HG02938 (cell line): ENCODE data around the gene DUSP10.

Experiments
- ATAC-seq: cut with Tn5 transposase; IDR thresholded peaks from one replicate; pipeline ENCODE4 v1.9.1; 2021; ENCODE audit warnings: mild to moderate bottlenecking, moderate library complexity; ENCODE audit not compliant: unreplicated experiment

The DUSP10 gene

DNA sequence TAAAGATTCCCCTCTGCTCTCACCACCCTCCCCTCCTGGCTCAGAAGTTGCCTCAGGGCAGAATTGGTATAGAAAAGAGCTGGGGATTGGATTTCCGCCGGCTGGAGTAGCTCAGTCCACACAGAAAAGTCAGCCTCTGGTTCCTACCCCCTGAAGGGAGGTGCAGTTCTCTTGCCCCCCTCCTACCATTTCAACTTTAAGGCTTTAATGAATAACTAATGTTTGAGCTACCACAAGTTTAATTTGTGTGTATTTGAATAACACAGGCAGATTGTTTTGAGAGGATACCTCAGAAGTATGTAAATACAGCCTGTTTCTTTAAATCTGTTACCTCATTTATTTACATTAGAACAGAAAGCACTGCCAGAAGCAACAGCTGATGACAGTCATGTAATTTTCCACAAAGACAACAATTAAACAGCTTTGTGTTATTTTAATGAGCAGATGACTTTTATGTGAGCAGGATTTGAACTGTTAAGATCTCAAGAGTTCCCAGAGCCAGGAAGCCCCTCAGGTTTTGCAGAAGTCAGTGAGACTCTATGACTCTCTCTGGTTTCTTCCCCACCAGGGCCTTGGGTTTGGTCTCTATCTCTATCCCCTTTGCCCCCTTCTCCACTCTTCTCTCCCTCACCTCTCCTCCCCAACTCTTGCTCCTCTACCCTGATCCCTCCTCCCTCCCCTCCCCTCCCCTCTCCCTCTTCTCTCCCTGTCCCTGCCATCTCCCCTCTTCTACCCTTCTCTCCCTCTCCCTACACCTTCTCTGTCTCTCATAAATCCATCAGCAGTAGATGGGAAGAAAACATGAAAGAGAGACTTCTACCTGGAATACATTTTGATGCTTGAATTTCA, 26.3 kb downstream of the DUSP10 start:
- ATAC-seq = no peak

GRCh38 chr1:221714227-221715152, 27.4 kb downstream of the DUSP10 start:
- ATAC-seq = no peak

- peak; percentile 46 for ATAC-seq
Measured at GRCh38 chr1:221712776-221713431, 29.0 kb downstream of the DUSP10 start.

DNA sequence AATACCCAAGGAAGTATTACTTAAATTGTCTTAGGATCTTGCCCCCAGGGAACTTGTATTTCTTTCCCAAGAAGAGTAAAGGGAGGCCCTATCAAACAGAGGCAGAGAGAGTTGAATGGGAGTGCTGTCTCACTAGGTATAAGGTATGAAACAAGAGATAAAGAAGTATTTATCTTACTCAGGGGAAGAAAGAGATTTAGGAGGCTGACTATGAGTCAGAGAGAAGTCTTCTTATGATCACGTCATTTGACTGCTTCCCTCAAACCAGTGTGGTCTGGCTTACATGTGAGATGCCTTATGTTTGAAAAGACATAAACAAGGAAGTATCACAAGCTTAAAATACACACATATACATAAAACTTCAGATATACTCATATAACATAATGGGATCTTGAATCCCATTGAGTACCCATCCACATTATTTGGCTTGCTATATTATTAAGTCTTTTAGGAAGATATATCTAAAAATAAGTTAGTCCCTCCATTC, 29.6 kb downstream of the DUSP10 start:
- ATAC-seq = peak; percentile 49

GRCh38 chr1:221711656-221712055, 30.2 kb downstream of the DUSP10 start:
- ATAC-seq = no peak

DNA sequence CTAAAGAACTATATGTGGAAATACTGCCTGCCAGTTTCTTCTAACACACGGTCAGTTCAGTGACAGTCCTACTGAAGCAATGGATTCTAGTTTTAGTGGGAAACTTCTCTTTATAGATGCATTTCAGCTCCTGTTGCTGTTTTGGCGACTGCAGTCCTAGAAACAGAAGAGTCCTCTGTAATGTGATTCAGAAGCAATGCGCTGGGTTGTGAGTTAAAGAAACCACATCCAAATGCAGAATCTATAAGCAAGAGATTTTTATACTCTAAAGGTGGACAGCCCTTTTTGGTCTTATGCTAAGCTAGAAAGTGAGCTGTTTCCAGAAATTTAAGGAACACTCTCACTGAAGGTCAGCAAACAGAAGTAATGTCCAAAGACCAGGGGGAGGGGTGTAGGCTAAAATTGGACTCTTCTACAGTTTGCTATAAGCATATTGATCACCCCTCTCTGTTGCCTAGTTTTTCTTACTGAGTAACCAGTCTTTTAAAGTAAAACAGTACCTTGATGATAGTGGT, 30.8 kb downstream of the DUSP10 start:
- no peak for ATAC-seq

DNA sequence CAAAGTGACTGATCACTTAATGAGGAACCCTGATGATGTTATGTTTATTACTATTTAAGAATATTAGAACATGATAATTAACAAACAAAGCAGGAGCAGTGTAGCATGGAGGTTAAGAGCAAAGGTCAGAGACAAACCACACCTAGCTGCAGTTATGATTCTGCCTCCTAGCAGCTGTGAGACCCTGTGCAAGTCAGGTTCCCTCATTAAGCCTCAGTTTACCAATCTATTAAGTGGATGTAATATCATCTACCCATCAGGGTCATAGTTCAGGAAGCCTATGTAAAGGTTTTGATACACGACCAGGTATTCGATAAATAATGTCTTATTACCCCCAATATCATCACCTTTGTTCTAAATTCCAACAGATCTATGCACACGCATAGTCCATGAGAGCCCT, 32.0 kb downstream of the DUSP10 start:
- no peak for ATAC-seq

DNA sequence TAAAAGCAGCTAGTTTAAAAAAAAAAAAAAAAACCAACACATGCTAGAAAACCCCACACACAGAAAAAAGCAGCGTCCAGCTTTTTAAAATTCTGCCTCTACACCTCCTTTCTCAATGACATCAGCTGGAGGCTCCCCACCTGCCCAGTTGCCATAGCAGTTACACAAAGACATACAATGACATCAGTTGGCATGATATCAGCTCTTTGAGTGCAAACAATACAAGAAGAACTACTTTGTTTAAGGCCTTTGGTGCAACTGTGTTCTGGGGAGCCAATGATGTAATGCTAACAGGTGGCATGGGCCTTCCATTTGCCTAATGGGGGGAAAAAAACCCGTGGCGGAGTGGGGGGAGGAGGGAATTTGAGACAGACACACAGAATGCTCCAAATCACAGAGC, 32.9 kb downstream of the DUSP10 start:
- peak; percentile 50 for ATAC-seq

GRCh38 chr1:221708076-221708571, 33.8 kb downstream of the DUSP10 start:
- ATAC-seq = peak; percentile 49

DNA sequence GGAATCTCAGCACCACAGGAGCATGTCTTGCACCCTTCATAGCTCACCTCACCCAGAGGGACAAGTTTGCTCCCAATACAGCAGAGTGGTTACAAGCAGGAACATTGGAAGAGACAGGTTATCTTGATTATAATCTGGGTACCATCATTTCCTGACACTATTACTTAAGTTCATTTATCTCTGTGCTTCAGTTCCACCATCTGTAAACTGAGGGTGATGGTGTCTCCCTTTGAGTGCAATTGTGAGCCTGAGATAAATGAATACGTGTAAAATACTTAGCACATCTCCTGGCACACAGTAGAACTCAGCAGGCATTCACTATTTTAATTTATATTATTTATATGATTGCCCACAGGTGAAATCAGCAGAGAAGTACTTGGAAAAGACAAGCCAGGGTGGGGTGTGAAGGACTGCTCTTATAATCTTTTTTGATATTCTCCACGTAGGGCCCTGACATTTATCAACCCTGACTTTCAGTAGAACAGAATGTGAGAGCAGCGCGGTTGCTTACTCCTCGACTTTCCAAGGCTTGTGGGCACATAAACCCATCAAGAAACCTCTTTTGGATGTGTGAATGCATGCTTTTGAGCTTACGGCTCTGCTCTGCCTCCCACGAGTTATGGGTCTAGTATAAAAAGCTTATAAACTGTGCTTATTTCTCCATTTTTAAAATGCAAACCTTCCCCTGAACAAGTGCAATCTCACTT, 34.9 kb downstream of the DUSP10 start:
- ATAC-seq = no peak

DNA sequence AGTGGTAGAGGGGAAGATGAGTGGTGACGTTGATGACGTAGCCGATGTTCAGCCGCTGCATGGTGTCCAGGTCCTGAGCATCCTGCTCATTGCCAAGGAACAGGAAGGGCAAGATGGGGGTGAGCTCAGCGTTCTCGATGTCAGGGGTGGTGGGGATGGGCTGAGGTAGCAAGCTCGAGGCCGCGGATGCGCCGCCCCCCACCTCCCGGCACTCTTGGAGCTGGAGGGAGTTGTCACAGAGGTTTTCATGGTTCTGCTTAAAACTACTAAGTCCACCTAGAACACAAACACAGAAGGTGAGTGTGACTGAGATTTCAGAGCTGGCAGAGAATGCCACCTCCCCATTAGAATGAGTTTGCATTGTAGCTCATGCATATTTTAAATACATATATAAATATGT, 35.7 kb downstream of the DUSP10 start:
- no peak for ATAC-seq

DNA sequence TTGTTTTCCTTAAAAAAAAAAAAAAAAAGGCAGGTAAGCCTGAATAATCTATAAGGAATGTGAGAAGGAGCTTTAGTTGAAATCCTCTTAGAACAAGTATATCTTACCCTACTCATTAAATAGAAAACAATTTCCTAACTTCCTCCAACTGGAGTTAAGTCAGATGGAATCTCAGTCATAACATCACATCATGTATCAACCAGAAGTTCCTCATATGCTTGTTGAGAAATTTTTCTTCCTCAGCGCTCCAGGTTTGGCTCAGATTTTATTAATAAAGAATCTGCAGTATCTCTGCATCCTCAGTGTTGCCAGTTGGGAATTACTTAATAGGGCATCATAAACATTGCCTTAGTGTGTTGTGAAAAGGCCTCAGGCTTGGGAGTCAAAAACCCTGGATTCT, 37.6 kb downstream of the DUSP10 start:
- no peak for ATAC-seq

- ATAC-seq = no peak
Measured at GRCh38 chr1:221701570-221702186, 40.2 kb downstream of the DUSP10 start.

- ATAC-seq = no peak
Measured at GRCh38 chr1:221700948-221701347, 40.9 kb downstream of the DUSP10 start.

DNA sequence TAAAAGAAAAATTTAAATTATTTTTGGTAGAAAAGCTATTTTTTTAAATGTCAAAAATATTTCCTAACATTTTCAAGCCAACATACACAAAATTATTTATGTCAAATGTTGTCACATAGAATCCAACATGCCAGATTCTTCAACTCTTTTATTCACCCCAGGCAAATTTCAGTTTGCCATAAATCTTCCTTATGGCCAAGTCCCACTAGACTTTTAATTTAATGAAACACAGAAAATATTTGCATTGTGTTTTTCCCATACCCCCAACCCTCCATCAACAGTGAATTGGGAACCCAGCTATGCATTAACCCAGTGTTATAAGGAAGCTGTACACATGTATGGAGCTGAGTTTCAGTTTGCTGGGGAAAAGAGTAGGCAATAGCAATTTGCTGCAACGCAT, 41.4 kb downstream of the DUSP10 start:
- no peak for ATAC-seq

- no peak for ATAC-seq
Measured at GRCh38 chr1:221699978-221700519, 41.8 kb downstream of the DUSP10 start.

- no peak for ATAC-seq
Measured at GRCh38 chr1:221699577-221699976, 42.3 kb downstream of the DUSP10 start.

- no peak for ATAC-seq
Measured at GRCh38 chr1:221698579-221699349, 43.1 kb downstream of the DUSP10 start.
